DMS 273 (cell line): ENCODE data around the gene ACAP2.
"Not testable (repeated sequence)": the region's sequence is repeated elsewhere in the genome, so short reads cannot be mapped to it uniquely, and the experiment has no call there.

Experiments
- DNase-seq: peaks from one replicate; lab custom pipeline; 2025; ENCODE audit not compliant: unreplicated experiment; lab: John Stamatoyannopoulos, UW

ACAP2 gene

GRCh38 chr3:195443391-195443989 lies 670 bp upstream of the ACAP2 start:
- DNase-seq, result no peak

GRCh38 chr3:195441992-195442572 lies 738 bp downstream of the ACAP2 start:
- peak; percentile 82 for DNase-seq

- peak; percentile 58 for DNase-seq
Observed at GRCh38 chr3:195441476-195441991, 1.3 kb downstream of the ACAP2 start.

- no peak for DNase-seq
Observed at GRCh38 chr3:195441051-195441450, 1.8 kb downstream of the ACAP2 start.

- DNase-seq, result no peak
Observed at GRCh38 chr3:195440379-195440778, 2.4 kb downstream of the ACAP2 start.

GRCh38 chr3:195438371-195438770 lies 4.4 kb downstream of the ACAP2 start:
- no peak for DNase-seq

- no peak for DNase-seq
Observed at GRCh38 chr3:195425849-195426248, 17.0 kb downstream of the ACAP2 start.

GRCh38 chr3:195423818-195424217 lies 19.0 kb downstream of the ACAP2 start:
- DNase-seq, result no peak

GRCh38 chr3:195421400-195421799 lies 21.4 kb downstream of the ACAP2 start:
- DNase-seq, result no peak

GRCh38 chr3:195416795-195417194 lies 26.0 kb downstream of the ACAP2 start:
- DNase-seq, result no peak

GRCh38 chr3:195411836-195412235 lies 31.0 kb downstream of the ACAP2 start:
- no peak for DNase-seq

GRCh38 chr3:195410546-195410945 lies 32.3 kb downstream of the ACAP2 start:
- no peak for DNase-seq

- no peak for DNase-seq
Observed at GRCh38 chr3:195407531-195408409, 35.0 kb downstream of the ACAP2 start.

- no peak for DNase-seq
Observed at GRCh38 chr3:195405651-195406050, 37.2 kb downstream of the ACAP2 start.

GRCh38 chr3:195403841-195404408 lies 38.9 kb downstream of the ACAP2 start:
- DNase-seq, result no peak

GRCh38 chr3:195403244-195403643 lies 39.6 kb downstream of the ACAP2 start:
- DNase-seq, result no peak

- DNase-seq, result no peak
Observed at GRCh38 chr3:195401943-195402342, 40.9 kb downstream of the ACAP2 start.

GRCh38 chr3:195398460-195398859 lies 44.4 kb downstream of the ACAP2 start:
- DNase-seq, result not testable (repeated sequence)

GRCh38 chr3:195397524-195397923 lies 45.3 kb downstream of the ACAP2 start:
- no peak for DNase-seq

GRCh38 chr3:195395208-195395816 lies 47.5 kb downstream of the ACAP2 start:
- no peak for DNase-seq

GRCh38 chr3:195394700-195395099 lies 48.1 kb downstream of the ACAP2 start:
- DNase-seq, result peak; percentile 20
